T-helper 1 cell treated with Interleukin-12 subunit alpha and Interleukin-12 subunit beta and Interleukin-4 antibody, amounts not matched to agents 30 μg/mL and 1 μg/mL, for 36 hours (primary cell): Measurements from ENCODE around the gene RAMP3.

ENCODE experiments used
- H3K27ac Mint-ChIP-seq: one replicate; pipeline ENCODE4 v1.8.0; 2021; ENCODE audit warnings: mild to moderate bottlenecking, mixed read lengths
- H3K27me3 Mint-ChIP-seq: one replicate; pipeline ENCODE4 v1.8.0; 2021; ENCODE audit warnings: low read depth, mixed read lengths
- H3K36me3 Mint-ChIP-seq: one replicate; pipeline ENCODE4 v1.8.0; 2021; ENCODE audit warnings: low read depth, mixed read lengths
- H3K4me1 Mint-ChIP-seq: one replicate; pipeline ENCODE4 v1.8.0; 2021; ENCODE audit warnings: low read depth, mixed read lengths
- H3K4me3 Mint-ChIP-seq: one replicate; pipeline ENCODE4 v1.8.0; 2021; ENCODE audit warnings: mild to moderate bottlenecking, moderate library complexity, mixed read lengths
- H3K9me3 Mint-ChIP-seq: one replicate; pipeline ENCODE4 v1.8.0; 2021; ENCODE audit warnings: mixed read lengths

Gene RAMP3

GRCh38 chr7:45176091-45176490, 18.5 kb downstream of the RAMP3 start:
- no peaks in the 10 kb centered on the region for H3K4me1 Mint-ChIP-seq
- no peaks in the 10 kb centered on the region for H3K9me3 Mint-ChIP-seq
- no peak overlapping the region for H3K4me3 Mint-ChIP-seq
- peaks cover 4% of the 10 kb centered on the region for H3K27me3 Mint-ChIP-seq
- no peaks in the 10 kb centered on the region for H3K36me3 Mint-ChIP-seq
- no peak overlapping the region for H3K27ac Mint-ChIP-seq

GRCh38 chr7:45176886-45177731, 19.5 kb downstream of the RAMP3 start:
- no peaks in the 10 kb centered on the region for H3K36me3 Mint-ChIP-seq
- no peaks in the 10 kb centered on the region for H3K4me1 Mint-ChIP-seq
- H3K27me3 Mint-ChIP-seq, result peaks cover 4% of the 10 kb centered on the region
- no peaks in the 10 kb centered on the region for H3K9me3 Mint-ChIP-seq
- H3K4me3 Mint-ChIP-seq, result no peak overlapping the region
- H3K27ac Mint-ChIP-seq, result no peak overlapping the region

- H3K9me3 Mint-ChIP-seq, result no peaks in the 10 kb centered on the region
- H3K36me3 Mint-ChIP-seq, result no peaks in the 10 kb centered on the region
- H3K4me1 Mint-ChIP-seq, result no peaks in the 10 kb centered on the region
- H3K27ac Mint-ChIP-seq, result no peak overlapping the region
- peaks cover 4% of the 10 kb centered on the region for H3K27me3 Mint-ChIP-seq
- H3K4me3 Mint-ChIP-seq, result no peak overlapping the region
These were observed 20.2 kb downstream of the RAMP3 start for GRCh38 chr7:45177801-45178200.

- Mint-ChIP-seq H3K9me3 (no peaks in the 10 kb centered on the region), H3K27me3 (peaks cover 4% of the 10 kb centered on the region), H3K4me1 (no peaks in the 10 kb centered on the region), H3K36me3 (no peaks in the 10 kb centered on the region), H3K4me3 (no peak overlapping the region), H3K27ac (no peak overlapping the region)
These were observed 20.9 kb downstream of the RAMP3 start for GRCh38 chr7:45178241-45179225.

GRCh38 chr7:45179666-45180065, 22.1 kb downstream of the RAMP3 start:
- Mint-ChIP-seq H3K36me3 (no peaks in the 10 kb centered on the region), H3K27ac (no peak overlapping the region), H3K4me3 (no peak overlapping the region), H3K27me3 (peaks cover 4% of the 10 kb centered on the region), H3K4me1 (no peaks in the 10 kb centered on the region), H3K9me3 (no peaks in the 10 kb centered on the region)

- no peaks in the 10 kb centered on the region for H3K36me3 Mint-ChIP-seq
- no peaks in the 10 kb centered on the region for H3K9me3 Mint-ChIP-seq
- H3K4me3 Mint-ChIP-seq, result no peak overlapping the region
- no peak overlapping the region for H3K27ac Mint-ChIP-seq
- H3K4me1 Mint-ChIP-seq, result no peaks in the 10 kb centered on the region
- H3K27me3 Mint-ChIP-seq, result peaks cover 4% of the 10 kb centered on the region
These were observed 22.7 kb downstream of the RAMP3 start for GRCh38 chr7:45180084-45180986.

GRCh38 chr7:45181286-45181960, 23.8 kb downstream of the RAMP3 start:
- no peaks in the 10 kb centered on the region for H3K9me3 Mint-ChIP-seq
- no peaks in the 10 kb centered on the region for H3K27me3 Mint-ChIP-seq
- H3K27ac Mint-ChIP-seq, result no peak overlapping the region
- H3K4me1 Mint-ChIP-seq, result no peaks in the 10 kb centered on the region
- H3K36me3 Mint-ChIP-seq, result no peaks in the 10 kb centered on the region
- H3K4me3 Mint-ChIP-seq, result no peak overlapping the region

- no peaks in the 10 kb centered on the region for H3K4me1 Mint-ChIP-seq
- no peaks in the 10 kb centered on the region for H3K27me3 Mint-ChIP-seq
- no peak overlapping the region for H3K27ac Mint-ChIP-seq
- H3K36me3 Mint-ChIP-seq, result no peaks in the 10 kb centered on the region
- H3K4me3 Mint-ChIP-seq, result no peak overlapping the region
- no peaks in the 10 kb centered on the region for H3K9me3 Mint-ChIP-seq
These were observed 24.6 kb downstream of the RAMP3 start for GRCh38 chr7:45181991-45182855.

- Mint-ChIP-seq H3K4me1 (no peaks in the 10 kb centered on the region), H3K27ac (no peak overlapping the region), H3K4me3 (no peak overlapping the region), H3K9me3 (no peaks in the 10 kb centered on the region), H3K36me3 (no peaks in the 10 kb centered on the region), H3K27me3 (no peaks in the 10 kb centered on the region)
These were observed 25.5 kb downstream of the RAMP3 start for GRCh38 chr7:45182856-45183710.

GRCh38 chr7:45183711-45184210, 26.2 kb downstream of the RAMP3 start:
- Mint-ChIP-seq H3K27me3 (no peaks in the 10 kb centered on the region), H3K9me3 (no peaks in the 10 kb centered on the region), H3K27ac (no peak overlapping the region), H3K4me3 (no peak overlapping the region), H3K4me1 (no peaks in the 10 kb centered on the region), H3K36me3 (no peaks in the 10 kb centered on the region)

GRCh38 chr7:45184326-45185027, 26.9 kb downstream of the RAMP3 start:
- Mint-ChIP-seq H3K27ac (no peak overlapping the region), H3K4me1 (no peaks in the 10 kb centered on the region), H3K27me3 (no peaks in the 10 kb centered on the region), H3K9me3 (no peaks in the 10 kb centered on the region), H3K36me3 (no peaks in the 10 kb centered on the region), H3K4me3 (no peak overlapping the region)
